HepG2 (cell line): ENCODE measurements around the gene RGN. TPM values are rescaled to one million over a fixed set of nuclear protein-coding genes. Genes with fewer than 3 reads are reported as not detected.
A peak's percentile ranks its signal among the peaks of the same experiment; 100 is the strongest.

Experiments
- CBX2 ChIP-seq, 2 experiments: fragments of 200-600 bp in 1 of 2; sonication (generic); formaldehyde crosslinking in 1 of 2; IDR thresholded peaks; 2 replicates each; pipeline versions ENCODE4 v1.7.0 to v1.8.1; 2018 to 2022; ENCODE audit warnings: low read depth in 2 of 2, low read length in 1 of 2, mild to moderate bottlenecking in 1 of 2, missing genetic modification reagents in 1 of 2
- ETV6 ChIP-seq: sonication (generic); formaldehyde crosslinking; conservative IDR thresholded peaks from 2 replicates; pipeline ENCODE4 v1.4.0; 2020; ENCODE audit warnings: missing genetic modification reagents
- MEF2D ChIP-seq: sonication (generic); formaldehyde crosslinking; IDR thresholded peaks from 2 replicates; pipeline ENCODE4 v1.5.1; 2020; ENCODE audit warnings: mild to moderate bottlenecking, missing genetic modification reagents
- RORA ChIP-seq: sonication (generic); formaldehyde crosslinking; IDR thresholded peaks from 2 replicates; pipeline ENCODE4 v1.5.0; 2020; ENCODE audit warnings: mild to moderate bottlenecking, missing genetic modification reagents, moderate library complexity
- polyA plus RNA-seq, 8 experiments: library from polyadenylated mRNA; depleted of rRNA in 3 of 8; stranded (reverse) in 7 of 8; unstranded in 1 of 8; fragments of >200 nt; fragmentation: Illumina TruSeq in 4 of 8; extraction: Trizol in 4 of 8; gene quantifications; 2 replicates each; pipeline versions ENCODE4 v1.2.1 to v1.2.3, GENCODE V29; 2011 to 2016; ENCODE audit warnings: low read depth in 4 of 8, missing spikeins in 1 of 8, mixed read lengths in 1 of 8; ENCODE audit not compliant: insufficient read depth in 1 of 8
- total RNA-seq, 5 experiments: library from RNA; depleted of rRNA; stranded (reverse); fragments of >200 nt; fragmentation: Illumina TruSeq; extraction: Trizol; gene quantifications; 2 replicates each; pipeline ENCODE4 v1.2.3, GENCODE V29; 2016; ENCODE audit warnings: low read depth in 1 of 5
- TF ChIP-seq, protein P1 (sequence below): sonication (generic); formaldehyde crosslinking; IDR thresholded peaks from 2 replicates; pipeline ENCODE4 v1.5.0; 2020; ENCODE audit warnings: mild to moderate bottlenecking, missing genetic modification reagents, borderline replicate concordance
- TF ChIP-seq, protein P2 (sequence below): sonication (generic); formaldehyde crosslinking; IDR thresholded peaks from 2 replicates; pipeline ENCODE4 v1.4.0; 2020; ENCODE audit warnings: missing genetic modification reagents
- TF ChIP-seq, protein P3 (sequence below): sonication (generic); formaldehyde crosslinking; IDR thresholded peaks from 2 replicates; pipeline ENCODE4 v1.8.0; 2022; ENCODE audit warnings: mild to moderate bottlenecking, missing genetic modification reagents, moderate library complexity
- TF ChIP-seq, protein P4 (sequence below): sonication (generic); formaldehyde crosslinking; IDR thresholded peaks from 2 replicates; pipeline ENCODE4 v1.8.0; 2022; ENCODE audit warnings: missing genetic modification reagents, mild to moderate bottlenecking, moderate library complexity, borderline replicate concordance
- TF ChIP-seq, protein P5 (sequence below): sonication (generic); formaldehyde crosslinking; IDR thresholded peaks from 2 replicates; pipeline ENCODE4 v1.8.0; 2022; ENCODE audit warnings: missing genetic modification reagents, mild to moderate bottlenecking, inconsistent platforms, borderline replicate concordance
- TF ChIP-seq, protein P6 (sequence below): sonication (generic); formaldehyde crosslinking; IDR thresholded peaks from 2 replicates; pipeline ENCODE4 v1.5.0; 2020; ENCODE audit warnings: missing genetic modification reagents

Gene RGN
- total and polyA plus RNA-seq, 2 of the 13 experiments (the other 11 are each of a cell fraction or from before 2014, with no cell fraction given): 19.6 to 74.4 TPM

DNA sequence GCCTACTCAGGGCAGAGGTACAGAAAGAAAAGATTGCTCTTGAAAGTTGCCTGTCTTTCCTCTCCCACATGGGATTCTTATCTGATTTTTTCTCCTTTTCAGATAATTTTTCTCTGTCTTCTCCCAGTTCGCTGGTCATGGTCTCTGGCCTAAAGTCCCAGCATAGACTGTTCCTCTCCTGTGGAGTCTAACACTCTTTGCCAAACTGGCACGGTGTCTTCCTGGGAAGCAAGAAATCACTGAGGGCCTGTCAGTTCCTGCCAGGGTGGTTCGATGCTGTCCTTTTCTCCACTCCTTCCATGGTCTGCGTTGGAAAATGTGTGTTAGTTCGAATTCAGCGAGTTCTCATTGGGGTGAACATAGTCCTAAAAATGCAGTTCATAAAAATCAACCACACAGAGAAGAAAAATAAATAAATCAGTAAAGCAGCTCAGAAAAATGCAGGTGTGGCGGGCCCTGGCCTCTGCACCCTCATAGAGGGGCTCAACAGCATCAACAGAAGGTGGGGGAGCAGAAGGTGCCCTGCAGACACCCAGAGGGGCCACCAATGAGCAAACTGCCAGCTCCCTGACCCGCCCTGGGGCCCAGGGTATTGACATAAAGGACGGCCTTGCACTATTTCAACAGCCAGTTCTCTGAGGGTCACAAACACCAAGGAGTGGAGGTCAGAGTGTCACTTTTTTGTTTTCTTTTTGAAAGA is 2.1 kb downstream of the RGN start (continued):
- TF ChIP-seq, protein P1, sequence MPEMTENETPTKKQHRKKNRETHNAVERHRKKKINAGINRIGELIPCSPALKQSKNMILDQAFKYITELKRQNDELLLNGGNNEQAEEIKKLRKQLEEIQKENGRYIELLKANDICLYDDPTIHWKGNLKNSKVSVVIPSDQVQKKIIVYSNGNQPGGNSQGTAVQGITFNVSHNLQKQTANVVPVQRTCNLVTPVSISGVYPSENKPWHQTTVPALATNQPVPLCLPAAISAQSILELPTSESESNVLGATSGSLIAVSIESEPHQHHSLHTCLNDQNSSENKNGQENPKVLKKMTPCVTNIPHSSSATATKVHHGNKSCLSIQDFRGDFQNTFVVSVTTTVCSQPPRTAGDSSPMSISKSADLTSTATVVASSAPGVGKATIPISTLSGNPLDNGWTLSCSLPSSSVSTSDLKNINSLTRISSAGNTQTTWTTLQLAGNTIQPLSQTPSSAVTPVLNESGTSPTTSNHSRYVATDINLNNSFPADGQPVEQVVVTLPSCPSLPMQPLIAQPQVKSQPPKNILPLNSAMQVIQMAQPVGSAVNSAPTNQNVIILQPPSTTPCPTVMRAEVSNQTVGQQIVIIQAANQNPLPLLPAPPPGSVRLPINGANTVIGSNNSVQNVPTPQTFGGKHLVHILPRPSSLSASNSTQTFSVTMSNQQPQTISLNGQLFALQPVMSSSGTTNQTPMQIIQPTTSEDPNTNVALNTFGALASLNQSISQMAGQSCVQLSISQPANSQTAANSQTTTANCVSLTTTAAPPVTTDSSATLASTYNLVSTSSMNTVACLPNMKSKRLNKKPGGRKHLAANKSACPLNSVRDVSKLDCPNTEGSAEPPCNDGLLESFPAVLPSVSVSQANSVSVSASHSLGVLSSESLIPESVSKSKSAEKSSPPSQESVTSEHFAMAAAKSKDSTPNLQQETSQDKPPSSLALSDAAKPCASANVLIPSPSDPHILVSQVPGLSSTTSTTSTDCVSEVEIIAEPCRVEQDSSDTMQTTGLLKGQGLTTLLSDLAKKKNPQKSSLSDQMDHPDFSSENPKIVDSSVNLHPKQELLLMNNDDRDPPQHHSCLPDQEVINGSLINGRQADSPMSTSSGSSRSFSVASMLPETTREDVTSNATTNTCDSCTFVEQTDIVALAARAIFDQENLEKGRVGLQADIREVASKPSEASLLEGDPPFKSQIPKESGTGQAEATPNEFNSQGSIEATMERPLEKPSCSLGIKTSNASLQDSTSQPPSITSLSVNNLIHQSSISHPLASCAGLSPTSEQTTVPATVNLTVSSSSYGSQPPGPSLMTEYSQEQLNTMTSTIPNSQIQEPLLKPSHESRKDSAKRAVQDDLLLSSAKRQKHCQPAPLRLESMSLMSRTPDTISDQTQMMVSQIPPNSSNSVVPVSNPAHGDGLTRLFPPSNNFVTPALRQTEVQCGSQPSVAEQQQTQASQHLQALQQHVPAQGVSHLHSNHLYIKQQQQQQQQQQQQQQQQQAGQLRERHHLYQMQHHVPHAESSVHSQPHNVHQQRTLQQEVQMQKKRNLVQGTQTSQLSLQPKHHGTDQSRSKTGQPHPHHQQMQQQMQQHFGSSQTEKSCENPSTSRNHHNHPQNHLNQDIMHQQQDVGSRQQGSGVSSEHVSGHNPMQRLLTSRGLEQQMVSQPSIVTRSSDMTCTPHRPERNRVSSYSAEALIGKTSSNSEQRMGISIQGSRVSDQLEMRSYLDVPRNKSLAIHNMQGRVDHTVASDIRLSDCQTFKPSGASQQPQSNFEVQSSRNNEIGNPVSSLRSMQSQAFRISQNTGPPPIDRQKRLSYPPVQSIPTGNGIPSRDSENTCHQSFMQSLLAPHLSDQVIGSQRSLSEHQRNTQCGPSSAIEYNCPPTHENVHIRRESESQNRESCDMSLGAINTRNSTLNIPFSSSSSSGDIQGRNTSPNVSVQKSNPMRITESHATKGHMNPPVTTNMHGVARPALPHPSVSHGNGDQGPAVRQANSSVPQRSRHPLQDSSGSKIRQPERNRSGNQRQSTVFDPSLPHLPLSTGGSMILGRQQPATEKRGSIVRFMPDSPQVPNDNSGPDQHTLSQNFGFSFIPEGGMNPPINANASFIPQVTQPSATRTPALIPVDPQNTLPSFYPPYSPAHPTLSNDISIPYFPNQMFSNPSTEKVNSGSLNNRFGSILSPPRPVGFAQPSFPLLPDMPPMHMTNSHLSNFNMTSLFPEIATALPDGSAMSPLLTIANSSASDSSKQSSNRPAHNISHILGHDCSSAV (CRISPR knock-in tag): no peak
- TF ChIP-seq RORA (CRISPR knock-in tag) (no peak), CBX2 (IDR thresholded peaks at IDR 0.05; ENCODE audit: low read depth, low read length) (no peak), CBX2 (CRISPR knock-in tag; IDR thresholded peaks at IDR 0.05; ENCODE audit: low read depth) (no peak), MEF2D (CRISPR knock-in tag) (peak; percentile 82), ETV6 (CRISPR knock-in tag) (no peak)
- TF ChIP-seq, protein P2, sequence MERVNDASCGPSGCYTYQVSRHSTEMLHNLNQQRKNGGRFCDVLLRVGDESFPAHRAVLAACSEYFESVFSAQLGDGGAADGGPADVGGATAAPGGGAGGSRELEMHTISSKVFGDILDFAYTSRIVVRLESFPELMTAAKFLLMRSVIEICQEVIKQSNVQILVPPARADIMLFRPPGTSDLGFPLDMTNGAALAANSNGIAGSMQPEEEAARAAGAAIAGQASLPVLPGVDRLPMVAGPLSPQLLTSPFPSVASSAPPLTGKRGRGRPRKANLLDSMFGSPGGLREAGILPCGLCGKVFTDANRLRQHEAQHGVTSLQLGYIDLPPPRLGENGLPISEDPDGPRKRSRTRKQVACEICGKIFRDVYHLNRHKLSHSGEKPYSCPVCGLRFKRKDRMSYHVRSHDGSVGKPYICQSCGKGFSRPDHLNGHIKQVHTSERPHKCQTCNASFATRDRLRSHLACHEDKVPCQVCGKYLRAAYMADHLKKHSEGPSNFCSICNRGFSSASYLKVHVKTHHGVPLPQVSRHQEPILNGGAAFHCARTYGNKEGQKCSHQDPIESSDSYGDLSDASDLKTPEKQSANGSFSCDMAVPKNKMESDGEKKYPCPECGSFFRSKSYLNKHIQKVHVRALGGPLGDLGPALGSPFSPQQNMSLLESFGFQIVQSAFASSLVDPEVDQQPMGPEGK (CRISPR knock-in tag): peak; percentile 89
- TF ChIP-seq, protein P3, sequence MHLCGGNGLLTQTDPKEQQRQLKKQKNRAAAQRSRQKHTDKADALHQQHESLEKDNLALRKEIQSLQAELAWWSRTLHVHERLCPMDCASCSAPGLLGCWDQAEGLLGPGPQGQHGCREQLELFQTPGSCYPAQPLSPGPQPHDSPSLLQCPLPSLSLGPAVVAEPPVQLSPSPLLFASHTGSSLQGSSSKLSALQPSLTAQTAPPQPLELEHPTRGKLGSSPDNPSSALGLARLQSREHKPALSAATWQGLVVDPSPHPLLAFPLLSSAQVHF (CRISPR knock-in tag): no peak
- TF ChIP-seq, protein P4, sequence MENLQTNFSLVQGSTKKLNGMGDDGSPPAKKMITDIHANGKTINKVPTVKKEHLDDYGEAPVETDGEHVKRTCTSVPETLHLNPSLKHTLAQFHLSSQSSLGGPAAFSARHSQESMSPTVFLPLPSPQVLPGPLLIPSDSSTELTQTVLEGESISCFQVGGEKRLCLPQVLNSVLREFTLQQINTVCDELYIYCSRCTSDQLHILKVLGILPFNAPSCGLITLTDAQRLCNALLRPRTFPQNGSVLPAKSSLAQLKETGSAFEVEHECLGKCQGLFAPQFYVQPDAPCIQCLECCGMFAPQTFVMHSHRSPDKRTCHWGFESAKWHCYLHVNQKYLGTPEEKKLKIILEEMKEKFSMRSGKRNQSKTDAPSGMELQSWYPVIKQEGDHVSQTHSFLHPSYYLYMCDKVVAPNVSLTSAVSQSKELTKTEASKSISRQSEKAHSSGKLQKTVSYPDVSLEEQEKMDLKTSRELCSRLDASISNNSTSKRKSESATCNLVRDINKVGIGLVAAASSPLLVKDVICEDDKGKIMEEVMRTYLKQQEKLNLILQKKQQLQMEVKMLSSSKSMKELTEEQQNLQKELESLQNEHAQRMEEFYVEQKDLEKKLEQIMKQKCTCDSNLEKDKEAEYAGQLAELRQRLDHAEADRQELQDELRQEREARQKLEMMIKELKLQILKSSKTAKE (CRISPR knock-in tag): peak; percentile 74; the same call in 1 of the 2 replicates
- TF ChIP-seq, protein P5, sequence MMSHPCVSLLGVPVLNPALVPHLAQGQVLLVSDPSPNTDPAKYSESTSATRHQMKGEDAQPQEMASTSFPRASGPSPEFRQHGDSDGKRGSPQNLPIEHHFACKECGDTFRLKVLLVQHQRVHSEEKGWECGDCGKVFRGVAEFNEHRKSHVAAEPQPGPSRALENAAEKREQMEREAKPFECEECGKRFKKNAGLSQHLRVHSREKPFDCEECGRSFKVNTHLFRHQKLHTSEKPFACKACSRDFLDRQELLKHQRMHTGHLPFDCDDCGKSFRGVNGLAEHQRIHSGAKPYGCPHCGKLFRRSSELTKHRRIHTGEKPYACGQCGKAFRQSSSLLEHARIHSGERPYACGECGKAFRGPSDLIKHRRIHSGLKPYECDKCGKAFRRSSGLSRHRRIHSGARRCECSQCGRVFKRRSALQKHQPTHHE (CRISPR knock-in tag): no peak
- TF ChIP-seq, protein P6, sequence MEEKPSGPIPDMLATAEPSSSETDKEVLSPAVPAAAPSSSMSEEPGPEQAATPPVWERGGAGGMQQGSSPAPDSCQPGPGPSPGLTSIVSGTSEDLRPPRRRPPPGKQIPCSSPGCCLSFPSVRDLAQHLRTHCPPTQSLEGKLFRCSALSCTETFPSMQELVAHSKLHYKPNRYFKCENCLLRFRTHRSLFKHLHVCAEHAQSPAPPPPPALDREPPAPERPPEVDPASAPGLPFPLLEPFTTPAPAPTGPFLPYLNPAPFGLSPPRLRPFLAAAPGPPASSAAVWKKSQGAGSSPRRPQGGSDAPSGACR (CRISPR knock-in tag): no peak
